Measurements from ENCODE around the gene POU2F2. TPM values are rescaled to one million over a fixed set of nuclear protein-coding genes. Genes with fewer than 3 reads are reported as not detected.
A peak's percentile ranks its signal among the peaks of the same experiment; 100 is the strongest.

POU2F2 gene
- total RNA-seq, 6 experiments from 2014 or later = 6.4 to 11.0 (median 7.8) TPM

GRCh38 chr19:42074513-42075363, 57.5 kb downstream of the POU2F2 start:
- peaks cover 12% of the 10 kb centered on the region; the same call in 1 of the 2 replicates for H3K36me3 Mint-ChIP-seq (ENCODE audit: low read depth)
- H3K4me3 Mint-ChIP-seq = peak overlapping the region; percentile 97
- peaks cover 37% of the 10 kb centered on the region for H3K4me1 Mint-ChIP-seq (ENCODE audit: low read depth)
- TF ChIP-seq, protein P1, sequence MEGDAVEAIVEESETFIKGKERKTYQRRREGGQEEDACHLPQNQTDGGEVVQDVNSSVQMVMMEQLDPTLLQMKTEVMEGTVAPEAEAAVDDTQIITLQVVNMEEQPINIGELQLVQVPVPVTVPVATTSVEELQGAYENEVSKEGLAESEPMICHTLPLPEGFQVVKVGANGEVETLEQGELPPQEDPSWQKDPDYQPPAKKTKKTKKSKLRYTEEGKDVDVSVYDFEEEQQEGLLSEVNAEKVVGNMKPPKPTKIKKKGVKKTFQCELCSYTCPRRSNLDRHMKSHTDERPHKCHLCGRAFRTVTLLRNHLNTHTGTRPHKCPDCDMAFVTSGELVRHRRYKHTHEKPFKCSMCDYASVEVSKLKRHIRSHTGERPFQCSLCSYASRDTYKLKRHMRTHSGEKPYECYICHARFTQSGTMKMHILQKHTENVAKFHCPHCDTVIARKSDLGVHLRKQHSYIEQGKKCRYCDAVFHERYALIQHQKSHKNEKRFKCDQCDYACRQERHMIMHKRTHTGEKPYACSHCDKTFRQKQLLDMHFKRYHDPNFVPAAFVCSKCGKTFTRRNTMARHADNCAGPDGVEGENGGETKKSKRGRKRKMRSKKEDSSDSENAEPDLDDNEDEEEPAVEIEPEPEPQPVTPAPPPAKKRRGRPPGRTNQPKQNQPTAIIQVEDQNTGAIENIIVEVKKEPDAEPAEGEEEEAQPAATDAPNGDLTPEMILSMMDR (IDR thresholded peaks at IDR 0.05) = no peak
- H3K27ac Mint-ChIP-seq = peak overlapping the region; percentile 100
- DNase-seq = no peak
- H3K27me3 Mint-ChIP-seq (ENCODE audit: insufficient read depth) = peaks cover 25% of the 10 kb centered on the region
- H3K9me3 Mint-ChIP-seq = no peaks in the 10 kb centered on the region

- DNase-seq = no peak
- Mint-ChIP-seq H3K27ac (no peak overlapping the region), H3K27me3 (ENCODE audit: insufficient read depth) (peaks cover 25% of the 10 kb centered on the region), H3K36me3 (ENCODE audit: low read depth) (no peaks in the 10 kb centered on the region), H3K4me3 (no peak overlapping the region), H3K4me1 (ENCODE audit: low read depth) (peaks cover 8% of the 10 kb centered on the region), H3K9me3 (no peaks in the 10 kb centered on the region)
- TF ChIP-seq, protein P1 (IDR thresholded peaks at IDR 0.05) = no peak
Observed at GRCh38 chr19:42071247-42071646, 61.0 kb downstream of the POU2F2 start.

DNA sequence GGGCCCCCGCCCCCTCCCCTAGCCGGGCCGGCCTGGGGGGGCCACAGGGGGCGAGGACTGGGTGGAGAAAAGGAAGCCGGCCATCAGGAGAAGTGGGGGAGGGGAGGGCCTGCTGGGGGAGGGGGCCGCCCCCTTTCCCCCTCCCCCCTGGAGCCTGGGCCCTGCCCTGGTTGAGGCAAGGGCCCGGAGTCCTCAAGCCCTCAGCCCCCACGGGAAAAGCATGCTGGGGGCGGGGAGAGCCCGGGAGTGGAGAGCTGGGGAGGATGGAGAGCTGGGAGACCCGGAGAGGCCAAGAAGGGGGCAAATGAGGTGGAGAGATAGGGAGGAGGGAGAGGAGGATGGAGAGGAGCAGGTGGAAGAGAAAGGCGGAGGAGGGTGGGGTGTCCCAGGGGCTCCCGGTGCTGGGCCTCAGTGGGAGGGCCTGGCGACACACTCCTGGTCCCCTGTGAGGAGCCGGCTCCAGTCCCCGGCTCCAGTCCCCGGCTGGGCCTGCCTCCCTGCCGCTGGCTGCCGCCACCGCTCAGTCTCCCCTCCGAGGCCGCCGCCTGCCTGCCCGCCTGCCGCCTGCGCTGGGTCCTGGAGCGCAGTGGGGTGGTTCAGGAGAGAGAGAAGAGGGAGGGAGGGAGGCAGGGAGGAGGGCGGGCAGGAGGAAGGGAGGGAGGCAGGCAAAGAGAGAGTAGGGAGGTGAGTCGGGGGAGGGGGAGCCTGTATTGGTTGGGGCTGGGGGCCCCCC, 62.5 kb downstream of the POU2F2 start, which contains the start of gene GRIK5:
Gene GRIK5, minus strand, starts transcription at position 588 of the 733 bp plus-strand sequence. CDS start 4,436 bp downstream, outside the sequence.
- peaks cover 25% of the 10 kb centered on the region for H3K27me3 Mint-ChIP-seq (ENCODE audit: insufficient read depth)
- no peaks in the 10 kb centered on the region for H3K4me1 Mint-ChIP-seq (ENCODE audit: low read depth)
- H3K4me3 Mint-ChIP-seq = no peak within 1 kb of the TSS
- no peaks in the 10 kb centered on the region for H3K36me3 Mint-ChIP-seq (ENCODE audit: low read depth)
- DNase-seq = no peak
- H3K9me3 Mint-ChIP-seq = no peaks in the 10 kb centered on the region
- H3K27ac Mint-ChIP-seq = no peak within 1 kb of the TSS
- TF ChIP-seq, protein P1 (IDR thresholded peaks at IDR 0.05) = no peak

DNA sequence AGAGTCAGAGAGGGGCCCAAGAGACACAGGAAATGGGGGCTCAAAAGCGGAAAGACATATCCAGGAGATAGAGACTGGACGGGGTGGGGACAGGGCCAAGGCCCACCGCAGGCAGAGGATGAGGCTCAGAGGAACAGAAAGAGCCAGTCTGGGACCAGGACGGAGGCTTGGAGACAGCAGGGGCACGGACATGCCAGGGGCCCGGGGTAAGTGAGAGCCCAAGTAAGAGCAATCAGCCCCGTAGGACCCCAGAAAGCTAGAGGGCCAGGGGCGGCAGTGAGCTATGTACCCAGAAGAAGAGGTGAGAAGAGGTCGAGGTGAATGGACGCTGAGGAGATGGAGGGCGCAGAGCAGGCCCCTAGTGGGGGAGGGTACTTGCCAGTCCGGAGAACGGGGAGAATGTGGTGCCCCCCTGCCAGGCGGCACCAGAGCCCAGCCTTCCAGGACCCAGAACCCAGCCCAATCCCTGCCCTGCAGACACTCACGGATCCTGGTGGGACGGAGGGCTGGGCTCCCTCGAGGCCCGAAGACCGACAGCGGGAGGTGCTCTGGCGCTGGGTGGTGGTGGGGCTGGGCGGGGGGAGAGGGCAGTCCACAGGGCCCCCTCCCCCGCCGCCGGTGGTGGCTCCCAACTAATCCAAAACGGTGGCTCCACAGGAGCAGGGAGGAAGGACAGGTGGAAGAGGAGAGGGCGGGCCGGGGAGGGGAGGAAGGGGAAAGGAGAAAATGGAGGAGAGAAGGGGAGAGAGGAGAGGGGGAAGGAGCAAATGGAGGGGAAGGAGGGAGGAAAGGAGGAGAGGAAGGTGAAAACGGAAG, 63.3 kb downstream of the POU2F2 start:
- Mint-ChIP-seq H3K27ac (no peak overlapping the region), H3K4me3 (no peak overlapping the region), H3K9me3 (no peaks in the 10 kb centered on the region), H3K36me3 (ENCODE audit: low read depth) (no peaks in the 10 kb centered on the region), H3K4me1 (ENCODE audit: low read depth) (no peaks in the 10 kb centered on the region), H3K27me3 (ENCODE audit: insufficient read depth) (peaks cover 29% of the 10 kb centered on the region)
- TF ChIP-seq, protein P1 (IDR thresholded peaks at IDR 0.05) = no peak
- no peak for DNase-seq

DNA sequence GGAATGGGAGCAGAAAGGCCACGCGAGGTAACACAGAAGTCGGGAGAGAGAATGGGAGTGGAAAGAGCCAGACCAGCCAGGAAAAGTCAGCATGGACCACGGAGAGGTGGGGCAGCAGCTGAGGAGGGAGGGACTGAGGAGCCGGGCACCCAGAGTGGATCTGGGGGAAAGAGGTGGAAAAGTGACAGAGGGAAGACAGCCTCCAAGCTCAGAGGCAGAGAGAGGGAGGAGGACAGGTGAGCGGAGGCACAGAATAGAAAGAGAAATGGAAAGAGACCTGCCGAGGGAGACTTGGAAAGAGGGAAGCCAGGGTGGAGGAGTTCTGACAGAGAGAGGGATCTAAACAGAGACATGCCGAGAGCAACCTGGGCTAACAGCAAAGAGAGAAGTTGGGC, 63.9 kb downstream of the POU2F2 start:
- no peak for DNase-seq
- TF ChIP-seq, protein P1 (IDR thresholded peaks at IDR 0.05) = no peak
- H3K27ac Mint-ChIP-seq = no peak overlapping the region
- peaks cover 32% of the 10 kb centered on the region for H3K27me3 Mint-ChIP-seq (ENCODE audit: insufficient read depth)
- no peak overlapping the region for H3K4me3 Mint-ChIP-seq
- H3K9me3 Mint-ChIP-seq = no peaks in the 10 kb centered on the region
- no peaks in the 10 kb centered on the region for H3K36me3 Mint-ChIP-seq (ENCODE audit: low read depth)
- no peaks in the 10 kb centered on the region for H3K4me1 Mint-ChIP-seq (ENCODE audit: low read depth)

All from HFFc6 (cell line).